Endometrium (tissue), 2 donors: ENCODE measurements around the gene LSM12.
"Not testable (repeated sequence)": the region's sequence is repeated elsewhere in the genome, so short reads cannot be mapped to it uniquely, and the experiment has no call there.

ENCODE experiments used
- FAIRE-seq: peaks from 2 replicates; lab custom pipeline; 2012; peaks lifted over from hg19 to GRCh38; lab: Jason Lieb, UNC
- donor health status: control.
- donor health status: control.

LSM12 gene

DNA sequence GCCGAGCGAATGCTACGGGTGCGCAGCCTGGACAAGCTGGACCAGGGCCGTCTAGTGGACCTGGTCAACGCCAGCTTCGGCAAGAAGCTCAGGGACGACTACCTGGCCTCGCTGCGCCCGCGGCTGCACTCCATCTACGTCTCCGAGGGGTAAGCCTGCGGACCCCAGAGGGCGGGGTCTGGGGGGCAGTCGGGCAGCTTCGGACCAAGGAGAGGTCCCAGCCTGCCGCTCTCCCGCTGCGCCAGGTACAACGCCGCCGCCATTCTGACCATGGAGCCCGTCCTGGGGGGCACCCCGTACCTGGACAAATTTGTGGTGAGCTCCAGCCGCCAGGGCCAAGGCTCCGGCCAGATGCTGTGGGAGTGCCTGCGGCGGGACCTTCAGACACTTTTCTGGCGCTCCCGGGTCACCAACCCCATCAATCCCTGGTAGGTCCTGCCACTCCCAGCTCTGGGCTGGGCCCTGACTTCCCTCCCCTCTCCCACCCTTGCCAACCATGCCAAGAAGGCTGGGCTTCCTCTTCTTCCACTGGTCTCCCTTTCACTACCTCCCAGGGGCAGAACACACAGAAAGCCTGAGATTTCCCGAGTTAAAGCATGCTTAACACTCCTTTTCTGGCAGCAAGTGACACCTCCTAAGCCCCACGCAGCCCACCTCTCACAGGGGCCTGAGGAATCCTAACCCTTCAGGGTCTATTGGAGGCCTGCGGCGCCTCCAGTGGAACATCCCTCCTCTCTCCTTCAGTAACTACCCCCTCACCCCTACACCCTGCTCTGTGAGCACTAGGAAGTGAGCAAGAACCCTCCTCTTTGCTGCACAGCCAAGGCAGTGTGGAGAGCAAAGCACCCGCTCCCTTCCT is 58.9 kb downstream of the LSM12 start:
- FAIRE-seq: no peak

DNA sequence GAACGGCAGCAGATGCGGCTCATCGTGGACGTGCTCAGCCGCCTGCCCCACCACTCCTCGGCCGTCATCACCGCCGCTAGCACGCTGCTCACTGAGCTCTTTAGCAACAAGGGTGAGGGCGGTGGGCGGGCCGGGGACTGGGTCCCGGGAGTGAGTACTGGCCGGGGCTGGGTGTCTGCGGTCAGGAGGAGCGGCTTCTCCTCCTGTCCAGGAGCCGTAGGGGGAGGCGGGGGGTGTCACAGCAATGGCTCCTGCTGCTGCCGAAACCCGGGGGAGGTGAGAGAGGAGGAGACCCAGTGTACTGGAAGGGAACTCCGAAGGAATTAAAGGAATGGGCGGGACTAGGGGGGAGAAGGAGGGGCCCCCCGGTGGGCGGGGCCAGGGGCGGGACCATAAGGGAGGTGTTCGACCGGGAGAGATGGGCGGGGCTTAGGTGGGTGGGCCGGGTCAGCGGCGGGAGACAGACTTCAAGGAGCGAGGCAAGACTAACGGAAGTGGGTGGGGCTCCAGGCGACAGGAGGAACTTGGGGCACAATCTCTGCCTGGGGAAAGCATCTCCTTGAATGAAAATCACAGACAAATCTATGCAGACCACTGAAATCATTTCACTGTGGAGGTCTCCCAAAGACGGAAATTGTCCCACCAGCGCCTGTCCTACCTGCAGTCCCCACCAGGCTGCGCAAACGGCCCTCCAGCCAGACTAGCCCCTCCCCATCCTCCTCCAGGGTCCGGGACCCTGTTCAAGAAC is 59.7 kb downstream of the LSM12 start:
- FAIRE-seq: no peak

DNA sequence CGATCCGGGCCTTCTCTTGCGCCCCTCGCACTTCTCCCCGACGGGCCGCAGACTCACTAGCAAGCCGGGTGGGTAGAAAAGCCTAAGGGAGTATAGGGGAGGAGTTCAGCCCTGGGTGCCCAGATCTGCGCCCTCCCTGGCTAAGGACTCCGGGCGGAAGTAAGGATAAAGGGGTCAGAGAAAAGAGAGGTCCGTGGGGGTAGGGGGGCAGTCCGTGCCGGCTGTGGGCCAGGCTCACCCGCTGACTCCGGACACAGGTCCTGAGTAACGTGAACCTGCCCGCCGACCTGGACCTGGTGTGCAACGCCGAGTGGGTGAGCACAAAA is 60.2 kb downstream of the LSM12 start:
- no peak for FAIRE-seq

DNA sequence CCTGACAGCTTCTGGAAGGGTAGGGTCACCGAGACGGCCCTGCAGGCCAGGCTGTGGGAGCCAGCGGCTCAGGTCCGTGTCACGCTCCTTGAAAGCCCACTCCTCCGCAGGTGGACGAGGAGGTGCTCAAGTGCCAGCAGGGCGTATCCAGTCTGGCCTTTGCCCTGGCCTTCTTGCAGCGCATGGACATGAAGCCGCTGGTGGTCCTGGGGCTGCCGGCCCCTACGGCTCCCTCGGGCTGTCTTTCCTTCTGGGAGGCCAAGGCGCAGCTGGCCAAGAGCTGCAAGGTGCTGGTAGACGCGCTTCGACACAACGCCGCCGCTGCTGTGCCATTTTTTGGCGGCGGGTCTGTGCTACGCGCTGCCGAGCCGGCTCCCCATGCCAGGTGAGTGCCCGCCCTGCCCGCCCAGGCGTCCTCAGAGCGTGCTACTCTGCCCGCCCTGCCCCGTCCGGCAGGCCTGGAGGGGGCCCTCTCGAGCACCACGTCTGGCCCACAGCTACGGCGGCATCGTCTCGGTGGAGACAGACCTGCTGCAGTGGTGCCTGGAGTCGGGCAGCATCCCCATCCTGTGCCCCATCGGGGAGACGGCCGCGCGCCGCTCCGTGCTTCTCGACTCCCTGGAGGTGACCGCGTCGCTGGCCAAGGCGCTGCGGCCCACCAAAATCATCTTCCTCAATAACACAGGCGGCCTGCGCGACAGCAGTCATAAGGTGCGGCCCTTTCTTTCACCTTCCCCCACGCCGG is 60.8 kb downstream of the LSM12 start:
- no peak for FAIRE-seq

DNA sequence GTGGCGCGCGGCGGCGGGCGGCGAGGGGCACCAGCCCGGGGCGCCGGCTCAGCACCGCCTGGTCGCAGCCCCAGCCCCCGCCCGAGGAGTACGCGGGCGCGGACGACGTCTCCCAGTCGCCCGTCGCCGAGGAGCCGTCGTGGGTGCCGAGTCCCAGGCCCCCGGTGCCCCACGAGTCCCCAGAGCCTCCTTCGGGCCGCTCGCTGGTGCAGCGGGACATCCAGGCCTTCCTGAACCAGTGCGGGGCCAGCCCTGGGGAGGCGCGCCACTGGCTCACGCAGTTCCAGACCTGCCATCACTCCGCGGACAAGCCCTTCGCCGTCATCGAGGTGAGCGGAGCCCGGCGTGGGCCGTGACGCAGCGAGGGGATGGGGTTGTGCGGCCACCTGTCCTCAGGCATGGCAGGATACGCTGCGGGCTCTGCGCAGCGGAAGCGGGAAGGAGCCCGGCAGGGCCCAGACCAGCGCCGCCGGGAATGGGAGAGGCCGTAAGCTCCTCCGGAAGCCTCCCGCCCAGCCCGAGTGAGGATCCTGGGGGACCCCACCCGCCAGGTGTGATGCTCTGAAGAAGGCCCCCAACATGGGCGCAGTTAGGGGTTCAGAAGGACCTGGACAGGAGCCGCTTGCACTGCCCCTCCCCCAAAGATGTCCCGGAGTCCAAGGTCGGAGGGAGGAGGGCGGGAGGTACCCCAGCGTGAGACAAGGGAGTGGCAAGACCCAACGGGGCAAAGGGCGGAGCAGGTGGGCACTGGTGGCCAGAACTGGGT is 61.5 kb downstream of the LSM12 start:
- no peak for FAIRE-seq

DNA sequence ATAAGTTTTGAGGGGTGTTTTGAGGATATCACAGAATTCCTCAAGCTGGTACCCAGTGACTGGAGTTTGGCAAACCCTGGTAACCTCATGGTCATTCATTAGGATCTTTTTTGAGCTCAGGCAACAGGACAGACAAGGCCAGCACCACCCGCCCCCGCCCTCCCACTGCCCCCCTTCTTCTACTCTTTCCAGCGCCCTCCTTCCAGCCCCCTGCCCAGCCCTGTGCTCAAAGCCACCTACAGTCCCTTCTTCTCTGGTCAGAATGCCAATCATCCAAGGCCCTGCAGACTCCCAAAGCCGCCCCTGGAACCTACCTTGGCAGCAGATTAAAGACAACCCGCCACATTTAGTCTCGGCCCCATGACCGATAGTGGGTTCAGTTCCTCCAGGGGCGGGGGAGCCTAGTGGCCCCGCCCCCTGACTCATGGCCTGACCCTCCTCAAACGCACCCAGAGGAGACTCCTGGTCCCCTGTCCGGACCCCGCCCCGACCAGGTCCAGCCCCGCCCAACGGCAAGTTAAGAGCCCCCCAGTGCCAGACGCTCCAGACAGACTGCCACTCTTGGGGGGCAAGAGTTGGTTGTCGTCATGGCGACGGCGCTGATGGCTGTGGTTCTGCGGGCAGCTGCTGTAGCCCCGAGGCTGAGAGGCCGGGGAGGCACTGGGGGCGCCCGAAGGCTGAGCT is 62.3 kb downstream of the LSM12 start, which contains the start of gene NAGS:
NAGS (plus strand) TSS at position 546 of the 684 bp plus-strand sequence; CDS start at position 588, 42 bp downstream.
- no peak for FAIRE-seq

DNA sequence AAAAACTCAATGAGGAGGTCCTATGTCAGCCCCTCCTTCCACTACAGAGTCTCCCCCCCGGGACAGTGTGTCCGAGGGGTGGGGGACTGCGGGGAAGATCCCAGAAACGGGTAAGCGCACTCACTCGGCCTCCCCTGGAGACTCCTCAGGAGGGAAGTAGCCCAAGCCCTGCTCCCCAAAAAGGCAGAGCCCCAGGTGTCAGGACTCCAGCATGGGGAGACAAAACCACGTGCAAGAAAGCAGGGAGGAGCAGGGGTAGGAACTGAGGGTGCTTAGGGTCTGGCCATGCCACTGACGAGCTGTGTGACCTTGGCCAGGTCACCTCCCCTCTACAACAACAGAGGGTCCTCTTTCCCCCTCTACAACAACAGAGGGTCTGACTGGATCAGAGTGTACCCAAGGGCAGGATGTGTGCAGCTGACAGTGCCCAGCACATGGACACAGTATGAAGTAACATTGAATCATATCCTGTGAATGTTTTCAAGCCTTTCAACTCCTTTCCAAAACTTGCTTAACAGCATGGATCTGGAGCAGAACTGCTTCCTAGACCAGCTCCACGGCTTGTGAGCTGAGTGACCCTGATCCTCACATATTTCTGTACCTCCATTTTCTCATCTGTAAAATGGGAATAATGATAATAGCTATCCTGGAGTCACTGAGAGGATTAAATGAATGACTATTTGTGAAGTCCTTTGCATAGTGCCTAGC is 64.2 kb downstream of the LSM12 start:
- FAIRE-seq: no peak

DNA sequence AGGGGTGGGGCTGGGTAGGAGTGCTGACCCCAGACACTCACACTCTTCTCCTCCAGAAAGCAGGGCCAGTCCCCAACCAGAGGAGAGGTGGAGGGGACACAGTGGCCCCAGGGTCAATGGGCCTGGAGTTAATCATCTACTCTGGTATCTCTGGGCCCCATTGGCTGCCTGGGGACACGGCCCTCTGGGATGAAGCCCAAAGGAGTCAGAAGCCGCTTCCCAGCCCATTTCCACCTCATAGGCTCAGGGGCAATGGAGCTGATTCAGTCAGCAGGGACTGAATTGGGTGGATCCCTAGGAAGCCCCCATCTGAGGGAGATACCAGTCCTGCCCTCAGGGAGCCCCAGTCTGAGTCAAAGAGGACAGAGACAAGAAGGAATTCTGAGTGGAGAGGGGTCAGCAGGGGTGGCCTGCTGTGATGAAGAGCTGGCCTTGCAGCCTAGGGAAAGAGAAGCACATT is 65.0 kb downstream of the LSM12 start:
- FAIRE-seq: no peak

DNA sequence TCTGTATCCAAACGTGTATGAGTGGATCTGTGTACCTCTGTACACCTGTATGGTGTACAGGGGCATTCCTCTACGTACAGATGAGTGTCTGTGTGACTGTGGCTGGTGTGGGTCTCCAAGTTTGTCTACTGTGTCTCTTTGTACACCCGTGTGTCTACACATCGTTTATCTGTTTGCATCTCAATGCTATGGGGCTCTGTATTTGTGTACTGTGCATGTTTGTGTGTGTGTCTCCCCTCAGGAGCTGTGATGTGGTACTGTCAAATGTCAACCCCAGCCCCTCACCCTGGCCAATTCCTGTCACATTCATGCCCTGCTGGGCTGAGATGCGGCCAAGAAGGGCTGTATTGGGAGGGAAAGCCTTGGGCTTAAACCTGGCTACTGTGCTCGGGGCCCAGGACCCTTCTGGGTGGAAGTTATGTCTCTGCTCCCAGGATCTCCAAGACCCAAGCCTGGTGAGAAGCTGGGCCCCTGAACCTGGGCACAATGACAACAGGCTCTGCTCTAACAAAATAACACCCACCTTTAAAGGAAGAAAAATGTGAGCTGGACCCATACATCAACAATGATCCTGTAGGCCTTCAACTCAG is 65.5 kb downstream of the LSM12 start:
- FAIRE-seq: no peak

DNA sequence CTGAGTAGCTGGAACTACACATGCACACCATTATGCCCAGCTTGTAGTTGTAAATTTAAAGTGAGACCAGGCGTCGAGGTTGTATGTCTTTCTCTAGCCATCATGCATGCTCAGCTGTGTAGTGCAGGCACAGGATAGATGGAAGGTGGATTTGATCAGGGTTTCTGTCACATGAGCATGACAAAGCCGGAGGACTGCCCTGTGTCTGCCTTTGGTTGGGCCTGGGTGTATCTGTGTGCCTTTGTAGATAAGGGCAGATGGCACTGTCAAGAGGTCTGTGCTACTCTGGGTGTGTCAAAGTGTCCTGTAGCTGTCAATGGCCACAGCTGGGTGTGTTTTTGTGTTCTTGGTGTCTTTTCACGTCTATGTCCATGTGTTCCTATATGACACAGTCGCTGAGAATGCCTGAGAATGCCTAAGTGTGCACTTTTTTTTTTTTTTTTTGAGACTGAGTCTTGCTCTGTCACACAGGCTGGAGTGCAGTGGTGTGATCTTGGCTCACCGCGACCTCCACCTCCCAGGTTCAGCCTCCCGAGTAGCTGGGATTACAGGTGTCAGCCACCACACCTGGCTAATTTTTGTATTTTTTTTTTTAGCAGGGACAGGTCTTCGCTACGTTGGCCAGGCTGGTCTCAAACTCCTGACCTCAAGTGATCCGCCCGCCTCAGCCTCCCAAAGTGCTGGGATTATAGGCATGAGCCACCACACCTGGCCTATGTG is 66.2 kb downstream of the LSM12 start:
- no peak for FAIRE-seq

DNA sequence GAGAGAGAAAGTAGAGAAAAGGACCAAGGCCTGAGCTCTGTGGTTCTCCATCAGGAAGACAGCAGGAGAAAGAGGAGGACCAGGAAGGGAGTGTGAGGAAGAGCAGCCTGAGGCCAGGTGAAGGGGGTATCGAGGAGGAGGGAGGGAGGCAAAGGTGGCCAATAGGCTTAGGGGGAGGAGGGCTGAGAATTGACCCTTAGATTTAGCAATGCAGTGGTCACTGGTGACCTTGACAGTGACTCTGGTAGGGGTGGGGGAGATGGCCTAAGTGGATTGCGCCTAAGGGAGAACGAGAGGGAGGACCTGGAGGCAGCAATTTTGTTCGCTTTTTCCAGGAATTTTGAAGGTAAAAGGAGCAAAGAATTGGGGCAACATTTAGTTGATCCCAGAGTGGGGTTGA is 67.4 kb downstream of the LSM12 start:
- no peak for FAIRE-seq

DNA sequence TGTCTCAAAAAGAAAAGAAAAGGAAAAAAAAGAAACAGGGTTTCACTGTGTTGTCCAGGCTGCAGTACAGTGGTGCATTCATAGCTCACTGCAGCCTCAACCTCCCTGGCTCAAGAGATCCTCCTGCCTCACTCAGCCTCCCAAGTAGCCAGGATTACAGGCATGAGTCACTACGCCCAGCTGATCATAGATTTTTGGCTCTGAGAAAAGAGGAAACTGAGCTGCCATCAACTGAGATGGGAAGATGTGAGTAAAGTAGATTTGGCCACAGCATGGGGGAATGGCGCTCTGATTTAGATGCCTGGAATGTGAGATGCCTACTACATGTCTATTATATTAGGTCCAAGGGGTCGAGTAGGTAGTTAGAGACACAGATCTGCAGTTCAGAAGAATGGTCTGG is 67.9 kb downstream of the LSM12 start:
- FAIRE-seq: no peak

DNA sequence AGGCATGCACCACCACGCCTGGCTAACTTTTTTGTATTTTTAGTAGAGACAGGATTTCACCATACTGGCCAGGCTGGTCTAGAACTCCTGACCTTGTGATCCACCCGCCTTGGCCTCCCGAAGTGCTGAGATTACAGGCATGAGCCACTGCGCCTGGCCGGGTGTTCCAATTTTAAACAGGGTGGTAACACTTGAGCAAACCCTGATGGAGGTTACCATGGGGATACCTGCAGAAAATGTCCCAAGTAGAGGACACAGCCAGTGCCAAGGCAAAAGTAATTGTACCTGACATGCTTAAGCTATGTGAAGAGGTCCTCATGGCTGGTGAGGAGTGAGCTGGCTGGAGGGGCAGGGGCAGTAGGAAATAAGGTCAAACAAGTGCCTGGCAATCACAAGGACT is 69.3 kb downstream of the LSM12 start:
- not testable (repeated sequence) for FAIRE-seq

DNA sequence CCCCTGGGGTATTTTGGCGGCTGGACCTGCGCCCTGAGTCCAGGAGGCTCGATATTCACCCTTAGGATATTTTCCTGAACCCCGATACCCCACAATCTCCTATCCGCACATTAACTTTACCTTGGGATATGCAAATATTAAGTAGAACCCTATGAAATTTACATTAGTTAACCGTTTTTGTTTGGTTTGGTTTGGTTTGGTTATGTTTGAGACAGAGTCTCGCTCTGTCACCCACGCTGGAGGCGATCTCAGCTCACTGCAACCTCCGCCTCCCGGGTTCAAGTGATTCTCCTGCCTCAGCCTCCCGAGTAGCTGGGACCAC is 71.4 kb downstream of the LSM12 start:
- FAIRE-seq: no peak

DNA sequence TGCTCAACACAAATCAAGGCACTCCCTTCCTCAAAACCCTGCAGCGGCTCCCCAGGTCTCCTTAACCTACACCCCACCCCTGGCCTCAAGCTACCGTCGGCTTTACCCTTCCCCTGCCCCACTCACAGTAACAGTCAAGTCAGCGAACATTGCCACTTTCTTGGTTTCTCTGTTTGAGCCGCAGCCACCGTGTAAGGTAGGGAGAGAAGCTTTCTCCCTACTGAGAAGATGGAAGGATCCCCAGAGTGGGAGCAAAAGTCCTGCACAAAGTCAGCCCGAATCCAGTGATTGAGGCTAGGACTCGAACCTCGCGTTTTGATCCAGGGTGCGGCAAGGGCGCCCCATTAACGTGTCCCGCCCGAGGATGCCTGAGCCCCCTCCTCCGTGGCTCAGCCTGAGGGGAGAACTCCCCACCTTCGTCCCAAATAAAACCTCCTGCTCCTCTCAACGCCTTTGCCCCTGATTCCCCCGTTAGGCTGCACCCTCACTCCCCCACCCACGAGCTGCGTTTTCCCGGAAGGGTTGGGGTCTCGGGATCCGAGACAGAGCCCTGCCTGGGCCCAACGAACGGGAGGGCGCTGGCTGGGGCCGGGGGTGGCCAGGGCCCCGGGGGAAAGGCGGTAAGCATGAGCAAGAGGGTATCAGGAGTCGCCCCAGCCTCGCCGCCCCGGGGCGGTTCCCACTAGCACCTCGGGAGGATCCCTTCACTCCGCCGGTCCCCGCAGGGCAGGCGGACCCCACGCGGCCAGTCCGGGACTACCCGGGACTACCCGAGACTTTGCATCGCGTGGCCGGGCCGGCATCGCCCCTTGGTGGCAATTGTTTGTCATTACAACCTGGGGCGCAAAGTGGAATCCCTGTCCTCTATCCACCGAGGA is 72.0 kb downstream of the LSM12 start:
- no peak for FAIRE-seq

DNA sequence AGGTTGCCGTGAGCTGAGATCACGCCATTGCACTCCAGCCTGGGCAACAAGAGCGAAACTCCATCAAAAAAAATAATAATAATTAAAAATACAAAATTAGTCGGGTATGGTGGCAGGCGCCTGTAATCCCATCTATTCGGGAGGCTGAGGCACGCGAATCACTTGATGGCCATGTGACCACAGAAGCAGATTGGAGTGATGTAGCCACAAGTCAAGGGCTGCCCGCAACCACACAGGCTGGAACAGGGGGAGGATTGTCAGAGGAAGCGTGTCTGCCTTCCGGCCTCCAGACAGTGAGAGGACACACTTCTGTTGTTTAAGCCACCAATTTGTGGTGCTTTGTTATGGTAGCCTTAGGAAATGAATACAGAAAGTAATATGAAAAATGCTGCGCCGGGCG is 73.8 kb downstream of the LSM12 start:
- FAIRE-seq: no peak

DNA sequence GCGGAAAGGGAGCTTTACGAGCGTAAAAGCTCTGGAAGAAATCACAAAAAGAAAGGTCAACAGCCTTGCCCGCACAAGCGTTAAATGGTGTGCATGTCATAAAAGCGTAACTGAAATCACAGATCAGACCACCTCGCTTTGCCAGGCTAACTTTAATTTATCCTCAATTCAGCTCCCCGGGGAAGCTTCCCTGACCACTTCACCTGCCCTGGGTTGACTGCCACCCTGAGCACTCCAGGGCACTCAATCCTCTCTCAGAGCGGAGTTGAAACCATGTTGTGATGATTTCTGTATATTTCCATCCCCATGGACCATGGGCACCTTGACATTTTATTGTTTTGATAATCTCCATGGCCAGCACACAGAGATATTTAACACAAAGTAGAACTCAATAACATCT is 78.2 kb downstream of the LSM12 start:
- FAIRE-seq: no peak

DNA sequence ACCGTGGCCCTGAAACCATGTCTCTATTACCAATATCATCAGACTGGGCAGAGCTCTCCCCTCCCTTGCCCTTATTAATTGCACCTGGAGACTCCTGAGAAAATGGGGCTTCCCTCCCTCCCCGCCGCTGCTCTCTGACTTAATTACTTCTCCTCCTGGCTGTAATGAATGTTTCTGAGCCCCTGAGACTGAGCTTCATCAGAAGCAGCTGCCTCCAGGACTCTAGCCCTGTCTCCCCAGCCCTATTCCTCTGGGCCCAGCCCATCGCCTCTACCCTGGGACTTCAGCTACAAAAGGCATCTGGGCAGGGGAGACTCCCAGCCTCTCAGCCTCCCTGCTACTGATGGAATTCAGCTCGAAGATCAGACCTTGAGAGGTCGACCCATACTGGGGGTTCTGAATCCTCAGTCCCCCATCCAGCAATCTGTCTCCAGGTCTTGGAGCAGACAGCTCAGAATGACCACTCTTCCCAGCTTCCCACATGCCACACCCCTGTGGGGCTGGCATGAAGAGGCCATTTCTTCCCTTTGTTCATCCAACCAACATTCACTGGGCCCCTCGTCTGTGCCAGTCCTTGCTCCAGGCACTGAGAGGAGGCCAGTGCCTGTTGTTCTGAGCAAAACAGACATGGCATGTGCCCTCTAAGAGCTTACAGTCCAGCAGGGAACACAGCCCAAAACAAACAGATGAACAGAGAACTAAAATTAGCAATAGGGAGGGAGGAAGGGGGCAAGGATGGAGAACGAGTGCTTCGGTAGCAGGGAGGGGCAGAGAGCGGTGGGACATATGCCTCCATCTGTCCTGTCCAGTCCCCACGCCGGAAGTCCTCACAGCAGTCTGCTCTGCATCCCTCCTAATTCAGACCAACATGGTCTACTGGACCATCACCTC is 79.1 kb downstream of the LSM12 start:
- FAIRE-seq: no peak
